PC-3 (cell line): ENCODE measurements around the gene KCNQ1. TPM values are rescaled to one million over a fixed set of nuclear protein-coding genes. Genes with fewer than 3 reads are reported as not detected.

Experiments
- ATAC-seq: fragments of 200-7000 bp; cut with Tn5 transposase; 2 replicates; pipeline ENCODE4 v1.9.1; 2020; ENCODE audit warnings: mild to moderate bottlenecking, moderate library complexity
- BruUV-seq: library from RNA; stranded (reverse); fragments of 400-500 nt; replicated peaks from 2 replicates; lab custom pipeline; 2021; lab: Mats Ljungman, UMichigan
- CTCF ChIA-PET: fragments of 300-600 bp; sonication (Branson Sonifier 250); formaldehyde crosslinking; loops from one replicate; lab custom pipeline; 2022; ENCODE audit warnings: antibody characterized with exemption; lab: Charles Lee
- POLR2A ChIA-PET: fragments of 300-600 bp; sonication (Branson Sonifier 250); formaldehyde crosslinking; loops from one replicate; lab custom pipeline; 2022; ENCODE audit warnings: antibody characterized with exemption; ENCODE audit not compliant: unreplicated experiment; lab: Charles Lee
- DNase-seq: peaks from one replicate; pipeline ENCODE4 v3.0.0-alpha.2; 2015
- H2AFZ ChIP-seq: fragments of 300-600 bp; sonication (generic); 2 replicates; pipeline ENCODE4 v1.6.0; 2016; ENCODE audit warnings: antibody characterized with exemption, low read length
- H3F3A ChIP-seq: fragments of 300-600 bp; sonication (generic); one replicate; pipeline ENCODE4 v1.6.0; 2017; ENCODE audit warnings: antibody characterized with exemption, low read length, control low read depth, mild to moderate bottlenecking; ENCODE audit not compliant: unreplicated experiment
- H3K27ac ChIP-seq: fragments of 300-600 bp; sonication (generic); 2 replicates; pipeline ENCODE4 v1.5.1; 2016; ENCODE audit warnings: mild to moderate bottlenecking, low read length
- H3K27me3 ChIP-seq: fragments of 300-600 bp; sonication (generic); 2 replicates; pipeline ENCODE4 v1.6.1; 2016; ENCODE audit warnings: low read length, mixed read lengths
- H3K36me3 ChIP-seq: fragments of 300-600 bp; sonication (generic); 2 replicates; pipeline ENCODE4 v1.6.1; 2016; ENCODE audit warnings: low read depth, mixed run types, low read length, mixed read lengths
- H3K4me1 ChIP-seq: fragments of 300-600 bp; sonication (generic); 2 replicates; pipeline ENCODE4 v1.5.1; 2016; ENCODE audit warnings: low read length; ENCODE audit not compliant: insufficient read depth
- H3K4me2 ChIP-seq: fragments of 300-600 bp; sonication (generic); 2 replicates; pipeline ENCODE4 v1.6.0; 2016; ENCODE audit warnings: low read length
- H3K4me3 ChIP-seq: fragments of 300-600 bp; sonication (generic); 2 replicates; pipeline ENCODE4 v1.5.1; 2016; ENCODE audit warnings: mild to moderate bottlenecking, low read length, mixed read lengths
- H3K79me2 ChIP-seq: fragments of 300-600 bp; sonication (generic); 2 replicates; pipeline ENCODE4 v1.6.1; 2017; ENCODE audit warnings: low read length, mixed read lengths
- H3K9ac ChIP-seq: fragments of 300-600 bp; sonication (generic); 2 replicates; pipeline ENCODE4 v1.6.0; 2016; ENCODE audit warnings: mild to moderate bottlenecking, low read length
- H3K9me2 ChIP-seq: fragments of 300-600 bp; sonication (generic); replicated peaks from 2 replicates; pipeline ENCODE4 v1.6.1; 2016; ENCODE audit warnings: mixed run types, low read length, mixed read lengths
- H3K9me3 ChIP-seq: fragments of 300-600 bp; sonication (generic); 2 replicates; pipeline ENCODE4 v1.6.1; 2016; ENCODE audit warnings: low read length, mixed read lengths
- H4K20me1 ChIP-seq: fragments of 300-600 bp; sonication (generic); 2 replicates; pipeline ENCODE4 v1.6.1; 2016; ENCODE audit warnings: low read length, mixed read lengths
- EZH2 ChIP-seq: fragments of 300-600 bp; sonication (generic); IDR thresholded peaks from one replicate; pipeline ENCODE4 v1.6.1; 2017; ENCODE audit warnings: antibody characterized with exemption, mild to moderate bottlenecking, low read length; ENCODE audit not compliant: unreplicated experiment
- EZH2phosphoT487 ChIP-seq: fragments of 300-600 bp; sonication (generic); IDR thresholded peaks from 2 replicates; pipeline ENCODE4 v1.6.1; 2018; ENCODE audit warnings: mild to moderate bottlenecking, antibody characterized with exemption, low read length, borderline replicate concordance
- intact Hi-C: fragments of 100-400 bp; cut with micrococcal nuclease; formaldehyde crosslinking; loops from 2 replicates; pipeline ENCODE4 v1.9.0; 2023
- total RNA-seq: library from RNA; depleted of rRNA; stranded (reverse); fragments of >200 nt; gene quantifications from 2 replicates; pipeline ENCODE4 v1.2.3, GENCODE V29; 2014
- TF ChIP-seq, protein P1 (sequence below): fragments of 300-600 bp; sonication (generic); conservative IDR thresholded peaks from 2 replicates; pipeline ENCODE4 v1.5.1; 2017; ENCODE audit warnings: antibody characterized with exemption, low read depth, mild to moderate bottlenecking, low read length

The KCNQ1 gene
- total RNA-seq, 1 experiment from 2014 or later: 0.40 TPM

DNA sequence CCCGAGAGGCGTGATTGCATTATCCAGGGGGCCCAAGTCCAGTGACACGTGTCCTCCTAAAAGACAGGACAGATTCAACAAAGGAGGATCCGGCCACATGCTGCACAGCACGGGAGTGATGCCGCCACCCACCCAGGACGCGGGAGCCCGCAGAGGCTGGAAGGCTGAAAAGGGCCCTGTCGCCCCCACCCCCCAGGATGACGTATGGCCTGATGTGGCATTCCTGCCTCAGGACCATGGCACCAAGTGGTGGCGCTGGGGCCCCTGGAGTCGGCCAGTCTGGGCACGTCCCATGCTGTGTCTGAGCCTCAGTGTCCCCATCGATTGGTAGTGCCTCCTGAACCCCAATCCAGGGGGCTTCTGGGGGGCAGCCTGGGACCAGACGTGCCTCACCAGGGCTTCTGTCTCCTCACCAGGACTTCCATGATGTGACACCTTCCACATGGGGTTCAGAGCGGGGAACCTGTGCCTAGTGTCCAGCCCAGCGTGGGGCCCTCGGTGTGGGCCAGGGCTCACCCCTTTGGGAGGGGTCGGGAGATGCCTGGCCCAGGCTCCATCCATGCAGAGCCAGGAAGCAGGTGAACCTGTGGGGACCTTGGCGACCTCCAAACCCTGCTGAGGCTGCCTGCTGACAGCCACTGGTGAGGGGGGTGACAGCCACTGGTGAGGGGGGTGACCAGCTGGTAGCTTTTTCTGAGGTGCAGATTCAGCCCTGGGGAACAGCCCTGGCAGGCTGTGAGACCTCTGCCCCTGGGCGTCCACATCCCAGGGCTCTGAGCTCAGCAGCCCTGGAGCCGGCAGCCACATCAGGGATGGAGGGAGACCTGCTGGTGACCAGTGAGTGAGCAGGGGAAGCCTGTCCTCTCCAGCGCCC is 75.3 kb downstream of the KCNQ1 start:
- H3K9me2 ChIP-seq: no peaks in the 10 kb centered on the region
- H3K27ac ChIP-seq: no peak overlapping the region
- TF ChIP-seq EZH2phosphoT487: no peak
- TF ChIP-seq, protein P1, sequence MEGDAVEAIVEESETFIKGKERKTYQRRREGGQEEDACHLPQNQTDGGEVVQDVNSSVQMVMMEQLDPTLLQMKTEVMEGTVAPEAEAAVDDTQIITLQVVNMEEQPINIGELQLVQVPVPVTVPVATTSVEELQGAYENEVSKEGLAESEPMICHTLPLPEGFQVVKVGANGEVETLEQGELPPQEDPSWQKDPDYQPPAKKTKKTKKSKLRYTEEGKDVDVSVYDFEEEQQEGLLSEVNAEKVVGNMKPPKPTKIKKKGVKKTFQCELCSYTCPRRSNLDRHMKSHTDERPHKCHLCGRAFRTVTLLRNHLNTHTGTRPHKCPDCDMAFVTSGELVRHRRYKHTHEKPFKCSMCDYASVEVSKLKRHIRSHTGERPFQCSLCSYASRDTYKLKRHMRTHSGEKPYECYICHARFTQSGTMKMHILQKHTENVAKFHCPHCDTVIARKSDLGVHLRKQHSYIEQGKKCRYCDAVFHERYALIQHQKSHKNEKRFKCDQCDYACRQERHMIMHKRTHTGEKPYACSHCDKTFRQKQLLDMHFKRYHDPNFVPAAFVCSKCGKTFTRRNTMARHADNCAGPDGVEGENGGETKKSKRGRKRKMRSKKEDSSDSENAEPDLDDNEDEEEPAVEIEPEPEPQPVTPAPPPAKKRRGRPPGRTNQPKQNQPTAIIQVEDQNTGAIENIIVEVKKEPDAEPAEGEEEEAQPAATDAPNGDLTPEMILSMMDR: no peak
- no peak for TF ChIP-seq EZH2
- H3K4me1 ChIP-seq: no peaks in the 10 kb centered on the region
- ATAC-seq: no peak
- H3K79me2 ChIP-seq: no peaks in the 10 kb centered on the region
- H3K36me3 ChIP-seq: no peaks in the 10 kb centered on the region
- CTCF ChIA-PET: no interaction called here
- H3K9me3 ChIP-seq: no peaks in the 10 kb centered on the region
- no peak overlapping the region for H2AFZ ChIP-seq
- H3K9ac ChIP-seq: no peak overlapping the region
- DNase-seq: no peak
- no peak overlapping the region for H3K4me3 ChIP-seq
- no peaks in the 10 kb centered on the region for H3F3A ChIP-seq
- POLR2A ChIA-PET: interaction anchor here (0.5 kb wide), 1 partner anchor 59 kb away, joined by 17 read pairs; no protein-coding TSS in a partner anchor
- BruUV-seq: no TSS peak
- H3K4me2 ChIP-seq: no peak overlapping the region
- intact Hi-C loops: no loop called here
- H4K20me1 ChIP-seq: no peaks in the 10 kb centered on the region
- H3K27me3 ChIP-seq: no peaks in the 10 kb centered on the region

DNA sequence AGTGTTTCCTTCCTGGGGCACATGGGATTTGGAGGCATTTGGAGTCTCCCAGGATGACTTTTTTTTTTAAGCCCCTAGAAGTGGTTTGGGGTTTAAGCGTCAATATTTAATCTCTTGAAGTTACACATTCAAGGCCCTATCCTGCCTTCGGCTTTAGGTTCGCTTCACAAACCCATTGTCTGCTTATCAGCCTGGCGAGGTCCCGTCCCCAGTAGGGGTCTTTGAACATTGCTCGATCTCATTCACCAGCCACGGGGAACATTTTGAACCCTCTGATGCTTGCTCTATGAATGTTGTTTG is 75.9 kb downstream of the KCNQ1 start:
- Histone ChIP-seq H3F3A (no peaks in the 10 kb centered on the region), H3K27ac (no peak overlapping the region), H2AFZ (no peak overlapping the region), H3K4me1 (no peaks in the 10 kb centered on the region), H4K20me1 (no peaks in the 10 kb centered on the region), H3K9me2 (no peaks in the 10 kb centered on the region), H3K4me3 (no peak overlapping the region), H3K4me2 (no peak overlapping the region), H3K79me2 (no peaks in the 10 kb centered on the region), H3K27me3 (no peaks in the 10 kb centered on the region), H3K9me3 (no peaks in the 10 kb centered on the region), H3K9ac (no peak overlapping the region), H3K36me3 (no peaks in the 10 kb centered on the region)
- intact Hi-C loops: no loop called here
- ChIA-PET POLR2A (no interaction called here), CTCF (no interaction called here)
- no peak for DNase-seq
- BruUV-seq: no TSS peak
- TF ChIP-seq, protein P1: no peak
- no peak for TF ChIP-seq EZH2phosphoT487
- no peak for TF ChIP-seq EZH2
- ATAC-seq: no peak

DNA sequence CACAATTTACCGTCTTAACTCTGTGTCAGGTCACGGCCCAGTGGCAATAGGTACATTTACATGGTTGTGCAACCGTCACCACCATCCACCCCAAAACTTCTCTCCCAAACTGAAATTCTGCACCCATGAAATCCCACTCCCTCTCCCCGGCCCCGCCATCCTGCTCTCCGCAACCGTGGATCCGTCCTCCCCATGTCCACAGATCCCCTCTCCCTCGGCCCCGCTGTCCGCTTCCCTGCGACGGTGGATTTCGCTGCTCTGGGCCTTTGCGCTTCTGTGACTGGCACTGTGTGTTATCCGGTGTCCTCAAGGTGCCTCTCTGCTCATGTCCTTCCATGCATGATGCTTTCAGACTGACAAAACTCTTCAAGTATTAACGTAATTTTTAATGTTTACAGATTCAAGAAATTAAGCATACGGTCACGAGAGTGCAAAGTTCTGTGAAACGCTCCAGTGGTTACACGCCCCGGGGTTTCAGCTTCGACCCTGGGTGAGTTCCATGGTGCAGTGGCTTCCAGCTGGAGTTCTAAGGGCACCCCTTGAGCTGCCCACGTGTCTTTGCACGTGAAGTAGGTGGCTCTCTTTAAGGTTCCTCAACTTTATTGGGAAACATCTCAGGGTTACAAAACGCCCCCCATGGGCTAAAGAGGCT is 76.4 kb downstream of the KCNQ1 start:
- no peaks in the 10 kb centered on the region for H3K27me3 ChIP-seq
- intact Hi-C loops: no loop called here

More for the DNA sequence above, 76.4 kb downstream of the KCNQ1 start:
- no peak for DNase-seq
- Histone ChIP-seq H4K20me1 (no peaks in the 10 kb centered on the region), H3K9ac (no peak overlapping the region), H3F3A (no peaks in the 10 kb centered on the region), H3K4me2 (no peak overlapping the region), H3K27ac (no peak overlapping the region), H2AFZ (no peak overlapping the region), H3K36me3 (no peaks in the 10 kb centered on the region), H3K79me2 (no peaks in the 10 kb centered on the region), H3K4me3 (no peak overlapping the region), H3K9me3 (no peaks in the 10 kb centered on the region), H3K9me2 (no peaks in the 10 kb centered on the region), H3K4me1 (no peaks in the 10 kb centered on the region)
- ATAC-seq: no peak
- BruUV-seq: no TSS peak
- CTCF ChIA-PET: no interaction called here
- TF ChIP-seq EZH2: no peak
- POLR2A ChIA-PET: no interaction called here
